T-helper 2 cell treated with Interferon-gamma antibody and Interleukin-4, amounts not matched to agents 100 ng/mL and 5 ng/mL, for 36 hours (primary cell): Measurements from ENCODE around the gene SYNE2. TPM values are rescaled to one million over a fixed set of nuclear protein-coding genes. Genes with fewer than 3 reads are reported as not detected.

Experiments
- intact Hi-C: fragments of 100-400 bp; cut with micrococcal nuclease; formaldehyde crosslinking; loops from one replicate; pipeline ENCODE4 v1.15.1; 2023
- total RNA-seq: library from RNA; stranded (reverse); gene quantifications from 2 replicates; pipeline ENCODE4 v1.2.3, GENCODE V29; 2022

Gene SYNE2
- total RNA-seq, 1 donor from 2014 or later: 75.6 TPM

GRCh38 chr14:64061706-64062105 is 208.9 kb downstream of the SYNE2 start:
- intact Hi-C loops: no loop called here

GRCh38 chr14:64062381-64063115 is 209.7 kb downstream of the SYNE2 start:
- intact Hi-C loops: no loop called here

GRCh38 chr14:64064447-64064846 is 211.6 kb downstream of the SYNE2 start:
- intact Hi-C loops: no loop called here

- intact Hi-C loops: no loop called here
Observed at GRCh38 chr14:64069634-64070359, 217.0 kb downstream of the SYNE2 start.

- intact Hi-C loops: no loop called here
Observed at GRCh38 chr14:64074961-64075612, 222.3 kb downstream of the SYNE2 start.

GRCh38 chr14:64075613-64076005 is 222.8 kb downstream of the SYNE2 start:
- intact Hi-C loops: no loop called here

- intact Hi-C loops: no loop called here
Observed at GRCh38 chr14:64080452-64080851, 227.6 kb downstream of the SYNE2 start.

- intact Hi-C loops: no loop called here
Observed at GRCh38 chr14:64081174-64081746, 228.5 kb downstream of the SYNE2 start.

GRCh38 chr14:64082837-64083236 is 230.0 kb downstream of the SYNE2 start:
- intact Hi-C loops: no loop called here

- intact Hi-C loops: no loop called here
Observed at GRCh38 chr14:64088647-64088964, 235.8 kb downstream of the SYNE2 start.

GRCh38 chr14:64089920-64090319 is 237.1 kb downstream of the SYNE2 start:
- intact Hi-C loops: no loop called here

GRCh38 chr14:64091217-64091616 is 238.4 kb downstream of the SYNE2 start:
- intact Hi-C loops: no loop called here

- intact Hi-C loops: no loop called here
Observed at GRCh38 chr14:64092338-64092737, 239.5 kb downstream of the SYNE2 start.

GRCh38 chr14:64092940-64093339 is 240.1 kb downstream of the SYNE2 start:
- intact Hi-C loops: no loop called here

GRCh38 chr14:64095620-64096019 is 242.8 kb downstream of the SYNE2 start:
- intact Hi-C loops: no loop called here

- intact Hi-C loops: no loop called here
Observed at GRCh38 chr14:64098120-64098519, 245.3 kb downstream of the SYNE2 start.

- intact Hi-C loops: no loop called here
Observed at GRCh38 chr14:64107438-64107837, 254.6 kb downstream of the SYNE2 start.

- intact Hi-C loops: no loop called here
Observed at GRCh38 chr14:64109819-64110554, 257.2 kb downstream of the SYNE2 start.

- intact Hi-C loops: no loop called here
Observed at GRCh38 chr14:64110802-64111201, 258.0 kb downstream of the SYNE2 start.

- intact Hi-C loops: no loop called here
Observed at GRCh38 chr14:64112867-64113678, 260.3 kb downstream of the SYNE2 start.

GRCh38 chr14:64114166-64114565 is 261.4 kb downstream of the SYNE2 start:
- intact Hi-C loops: no loop called here
